GM12891 (cell line): ENCODE data around the gene FAM171A2.

Source experiments
- PAX5 ChIP-seq: IDR thresholded peaks from 2 replicates; pipeline ENCODE4 v1.6.1; 2011; ENCODE audit warnings: low read length, moderate library complexity, mild to moderate bottlenecking; ENCODE audit not compliant: insufficient read depth, severe bottlenecking
- POLR2A ChIP-seq: IDR thresholded peaks from 2 replicates; pipeline ENCODE4 v1.6.1; 2011; ENCODE audit warnings: low read depth, low read length, control low read depth
- POLR2AphosphoS5 ChIP-seq: IDR thresholded peaks from 2 replicates; pipeline ENCODE4 v1.6.1; 2011; ENCODE audit warnings: low read depth, low read length, control low read depth
- POU2F2 ChIP-seq: IDR thresholded peaks from 2 replicates; pipeline ENCODE4 v1.6.1; 2011; ENCODE audit warnings: low read depth, mild to moderate bottlenecking, control low read depth, low read length, moderate library complexity
- SPI1 ChIP-seq: IDR thresholded peaks from 2 replicates; pipeline ENCODE4 v1.6.1; 2011; ENCODE audit warnings: low read depth, low read length, control low read depth
- TAF1 ChIP-seq: IDR thresholded peaks from 2 replicates; pipeline ENCODE4 v1.6.1; 2011; ENCODE audit warnings: low read depth, low read length, control low read depth

- TF ChIP-seq POLR2AphosphoS5 (no peak; the same call in 1 of the 2 replicates), POLR2A (0 out of 2 replicates have a peak, but pooled peaks have one; percentile 45), TAF1 (peak; percentile 53), SPI1 (peak; percentile 98), POU2F2 (peak; percentile 74; the same call in 1 of the 2 replicates), PAX5 (no peak)
Observed at GRCh38 chr17:44348234-44348987, 15.2 kb downstream of the FAM171A2 start.
